Measurements from ENCODE around the gene SUMO4. TPM values are rescaled to one million over a fixed set of nuclear protein-coding genes. Genes with fewer than 3 reads are reported as not detected.
A peak's percentile ranks its signal among the peaks of the same experiment; 100 is the strongest.

The SUMO4 gene
- 1.4 and 2.9 TPM in 2 replicates for total RNA-seq (2022)
- percentile 81 among the genes with signal in this experiment for Bru-seq, nascent RNA
- percentile 51 among the genes with signal in this experiment for BruChase-seq, experiment 1, labeled RNA remaining after a 6-hour chase
- percentile 56 among the genes with signal in this experiment for BruChase-seq, experiment 2, labeled RNA remaining after a 2-hour chase
- long read RNA-seq: 0 reads

- CTCF ChIA-PET: no interaction called here
- no TSS peak for BruUV-seq (replicated peaks)
- H3K36me3 Mint-ChIP-seq (ENCODE audit: insufficient read depth, unreplicated experiment): peaks cover 17% of the 10 kb centered on the region
- H3K9me3 Mint-ChIP-seq (ENCODE audit: low read depth, unreplicated experiment): no peaks in the 10 kb centered on the region
- no peak within 1 kb of the TSS for H3K27ac Mint-ChIP-seq (ENCODE audit: unreplicated experiment)
- intact Hi-C loops (cut with micrococcal nuclease; ENCODE audit: unreplicated experiment): no loop called here
- no peaks in the 10 kb centered on the region for H3K27me3 Mint-ChIP-seq (ENCODE audit: unreplicated experiment)
- H3K4me3 Mint-ChIP-seq (ENCODE audit: low read depth, unreplicated experiment): no peak within 1 kb of the TSS
- no peak for DNase-seq
- peaks cover 12% of the 10 kb centered on the region for H3K4me1 Mint-ChIP-seq (ENCODE audit: low read depth, unreplicated experiment)
- no peak for TF ChIP-seq CTCF (IDR thresholded peaks at IDR 0.05; ENCODE audit: unreplicated experiment)
These were observed at the start of gene SUMO4 for GRCh38 chr6:149400050-149400449. Gene SUMO4 (plus strand): TSS chr6:149400262. CDS start chr6:149400392, 130 bp downstream.

GRCh38 chr6:149354009-149354408 lies 46.1 kb upstream of the SUMO4 start:
- Mint-ChIP-seq H3K36me3 (ENCODE audit: insufficient read depth, unreplicated experiment) (no peaks in the 10 kb centered on the region), H3K4me1 (ENCODE audit: low read depth, unreplicated experiment) (peaks cover 21% of the 10 kb centered on the region), H3K9me3 (ENCODE audit: low read depth, unreplicated experiment) (no peaks in the 10 kb centered on the region), H3K27me3 (ENCODE audit: unreplicated experiment) (no peaks in the 10 kb centered on the region), H3K4me3 (ENCODE audit: low read depth, unreplicated experiment) (no peak overlapping the region), H3K27ac (ENCODE audit: unreplicated experiment) (no peak overlapping the region)
- BruUV-seq (replicated peaks): no TSS peak
- CTCF ChIA-PET: no interaction called here
- intact Hi-C loops (cut with micrococcal nuclease; ENCODE audit: unreplicated experiment): no loop called here
- TF ChIP-seq CTCF (IDR thresholded peaks at IDR 0.05; ENCODE audit: unreplicated experiment): no peak
- no peak for DNase-seq

- CTCF ChIA-PET: no interaction called here
- intact Hi-C loops (cut with micrococcal nuclease; ENCODE audit: unreplicated experiment): no loop called here
- peaks cover 14% of the 10 kb centered on the region for H3K4me1 Mint-ChIP-seq (ENCODE audit: low read depth, unreplicated experiment)
- no peak overlapping the region for H3K27ac Mint-ChIP-seq (ENCODE audit: unreplicated experiment)
- BruUV-seq (replicated peaks): no TSS peak
- no peaks in the 10 kb centered on the region for H3K36me3 Mint-ChIP-seq (ENCODE audit: insufficient read depth, unreplicated experiment)
- TF ChIP-seq CTCF (IDR thresholded peaks at IDR 0.05; ENCODE audit: unreplicated experiment): no peak
- H3K4me3 Mint-ChIP-seq (ENCODE audit: low read depth, unreplicated experiment): no peak overlapping the region
- no peaks in the 10 kb centered on the region for H3K27me3 Mint-ChIP-seq (ENCODE audit: unreplicated experiment)
- no peak for DNase-seq
- H3K9me3 Mint-ChIP-seq (ENCODE audit: low read depth, unreplicated experiment): no peaks in the 10 kb centered on the region
These were observed 43.8 kb upstream of the SUMO4 start for GRCh38 chr6:149356081-149356750.

GRCh38 chr6:149357726-149358538 lies 42.1 kb upstream of the SUMO4 start:
- TF ChIP-seq CTCF (IDR thresholded peaks at IDR 0.05; ENCODE audit: unreplicated experiment): no peak
- DNase-seq: no peak
- H3K27me3 Mint-ChIP-seq (ENCODE audit: unreplicated experiment): no peaks in the 10 kb centered on the region
- CTCF ChIA-PET: no interaction called here
- H3K27ac Mint-ChIP-seq (ENCODE audit: unreplicated experiment): no peak overlapping the region
- peaks cover 11% of the 10 kb centered on the region for H3K4me1 Mint-ChIP-seq (ENCODE audit: low read depth, unreplicated experiment)
- no peak overlapping the region for H3K4me3 Mint-ChIP-seq (ENCODE audit: low read depth, unreplicated experiment)
- no TSS peak for BruUV-seq (replicated peaks)
- H3K36me3 Mint-ChIP-seq (ENCODE audit: insufficient read depth, unreplicated experiment): no peaks in the 10 kb centered on the region
- intact Hi-C loops (cut with micrococcal nuclease; ENCODE audit: unreplicated experiment): no loop called here
- H3K9me3 Mint-ChIP-seq (ENCODE audit: low read depth, unreplicated experiment): peaks cover 5% of the 10 kb centered on the region
